NB4 (cell line): ENCODE measurements around the gene PODXL.

ENCODE experiments used
- POLR2A ChIP-seq: IDR thresholded peaks from 2 replicates; pipeline ENCODE4 v1.6.1; 2011; ENCODE audit warnings: mild to moderate bottlenecking; ENCODE audit not compliant: insufficient read length; ENCODE audit errors: extremely low read depth
- TF ChIP-seq, protein P1 (sequence below): IDR thresholded peaks from one replicate; pipeline ENCODE4 v1.5.1; 2012; ENCODE audit warnings: low read depth, low read length

- no peak for TF ChIP-seq POLR2A
- TF ChIP-seq, protein P1, sequence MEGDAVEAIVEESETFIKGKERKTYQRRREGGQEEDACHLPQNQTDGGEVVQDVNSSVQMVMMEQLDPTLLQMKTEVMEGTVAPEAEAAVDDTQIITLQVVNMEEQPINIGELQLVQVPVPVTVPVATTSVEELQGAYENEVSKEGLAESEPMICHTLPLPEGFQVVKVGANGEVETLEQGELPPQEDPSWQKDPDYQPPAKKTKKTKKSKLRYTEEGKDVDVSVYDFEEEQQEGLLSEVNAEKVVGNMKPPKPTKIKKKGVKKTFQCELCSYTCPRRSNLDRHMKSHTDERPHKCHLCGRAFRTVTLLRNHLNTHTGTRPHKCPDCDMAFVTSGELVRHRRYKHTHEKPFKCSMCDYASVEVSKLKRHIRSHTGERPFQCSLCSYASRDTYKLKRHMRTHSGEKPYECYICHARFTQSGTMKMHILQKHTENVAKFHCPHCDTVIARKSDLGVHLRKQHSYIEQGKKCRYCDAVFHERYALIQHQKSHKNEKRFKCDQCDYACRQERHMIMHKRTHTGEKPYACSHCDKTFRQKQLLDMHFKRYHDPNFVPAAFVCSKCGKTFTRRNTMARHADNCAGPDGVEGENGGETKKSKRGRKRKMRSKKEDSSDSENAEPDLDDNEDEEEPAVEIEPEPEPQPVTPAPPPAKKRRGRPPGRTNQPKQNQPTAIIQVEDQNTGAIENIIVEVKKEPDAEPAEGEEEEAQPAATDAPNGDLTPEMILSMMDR, result no peak
Measured at GRCh38 chr7:131525820-131526219, 30.6 kb downstream of the PODXL start.
